DMS 273 (cell line): ENCODE results near the gene LRRC72.
A peak's percentile ranks its signal among the peaks of the same experiment; 100 is the strongest.
"Not testable (repeated sequence)": the region's sequence is repeated elsewhere in the genome, so short reads cannot be mapped to it uniquely, and the experiment has no call there.

Source experiments
- DNase-seq: peaks from one replicate; lab custom pipeline; 2025; ENCODE audit not compliant: unreplicated experiment; lab: John Stamatoyannopoulos, UW

The LRRC72 gene

GRCh38 chr7:16526742-16527540 is at the start of gene LRRC72:
LRRC72 (plus strand) TSS chr7:16526825; CDS start chr7:16526953, 128 bp downstream.
- no peak for DNase-seq

GRCh38 chr7:16479161-16479560 is 47.5 kb upstream of the LRRC72 start:
- no peak for DNase-seq

GRCh38 chr7:16479591-16479990 is 47.0 kb upstream of the LRRC72 start:
- peak; percentile 30 for DNase-seq

GRCh38 chr7:16484453-16485158 is 42.0 kb upstream of the LRRC72 start:
- no peak for DNase-seq

GRCh38 chr7:16491148-16491547 is 35.5 kb upstream of the LRRC72 start:
- DNase-seq = no peak

- DNase-seq = no peak
Measured at GRCh38 chr7:16492513-16493062, 34.0 kb upstream of the LRRC72 start.

GRCh38 chr7:16493266-16493665 is 33.4 kb upstream of the LRRC72 start:
- DNase-seq = no peak

- DNase-seq = no peak
Measured at GRCh38 chr7:16494551-16494950, 32.1 kb upstream of the LRRC72 start.

- no peak for DNase-seq
Measured at GRCh38 chr7:16494955-16495719, 31.5 kb upstream of the LRRC72 start.

GRCh38 chr7:16498122-16498521 is 28.5 kb upstream of the LRRC72 start:
- DNase-seq = no peak

GRCh38 chr7:16502303-16502702 is 24.3 kb upstream of the LRRC72 start:
- DNase-seq = no peak

- no peak for DNase-seq
Measured at GRCh38 chr7:16504019-16504418, 22.6 kb upstream of the LRRC72 start.

- not testable (repeated sequence) for DNase-seq
Measured at GRCh38 chr7:16506422-16506821, 20.2 kb upstream of the LRRC72 start.

GRCh38 chr7:16509829-16510228 is 16.8 kb upstream of the LRRC72 start:
- DNase-seq = no peak

GRCh38 chr7:16511314-16511713 is 15.3 kb upstream of the LRRC72 start:
- no peak for DNase-seq

GRCh38 chr7:16512097-16512496 is 14.5 kb upstream of the LRRC72 start:
- DNase-seq = no peak

- no peak for DNase-seq
Measured at GRCh38 chr7:16514271-16514670, 12.4 kb upstream of the LRRC72 start.

GRCh38 chr7:16514729-16515128 is 11.9 kb upstream of the LRRC72 start:
- no peak for DNase-seq

GRCh38 chr7:16515785-16516685 is 10.6 kb upstream of the LRRC72 start:
- DNase-seq = no peak

- DNase-seq = not testable (repeated sequence)
Measured at GRCh38 chr7:16519985-16520384, 6.6 kb upstream of the LRRC72 start.
